Upper lobe of right lung (tissue), 1 donor: Measurements from ENCODE around the gene FASN. TPM values are rescaled to one million over a fixed set of nuclear protein-coding genes. Genes with fewer than 3 reads are reported as not detected.

Experiments used
- ATAC-seq: fragments of 200-7000 bp; cut with Tn5 transposase; one replicate; pipeline ENCODE4 v1.9.1; 2020; ENCODE audit warnings: mild to moderate bottlenecking, moderate library complexity
- DNase-seq: peaks from one replicate; pipeline ENCODE4 v3.0.0-alpha.2; 2020
- H3K27ac ChIP-seq: fragments of 200-600 bp; one replicate; pipeline ENCODE4 v1.8.0; 2022
- H3K27me3 ChIP-seq: fragments of 200-600 bp; one replicate; pipeline ENCODE4 v1.8.0; 2022; ENCODE audit warnings: mild to moderate bottlenecking
- H3K36me3 ChIP-seq: fragments of 200-600 bp; one replicate; pipeline ENCODE4 v1.8.0; 2022
- H3K4me1 ChIP-seq: fragments of 200-600 bp; one replicate; pipeline ENCODE4 v1.8.0; 2022
- H3K4me3 ChIP-seq: fragments of 200-600 bp; one replicate; pipeline ENCODE4 v1.8.0; 2022; ENCODE audit warnings: mild to moderate bottlenecking
- H3K9me3 ChIP-seq: fragments of 200-600 bp; one replicate; pipeline ENCODE4 v1.8.0; 2022
- CTCF ChIP-seq: fragments of 200-600 bp; IDR thresholded peaks from one replicate; pipeline ENCODE4 v1.8.0; 2022; ENCODE audit warnings: antibody characterized with exemption
- intact Hi-C: fragments of 100-400 bp; cut with DNase I; formaldehyde crosslinking; loops from one replicate; pipeline ENCODE4 v1.11.0; 2022
- total RNA-seq: library from RNA; stranded (reverse); fragmentation: NEBNext Ultra II Directional; extraction: Animal tissue kit (Norgen Biotek cat#: 25700); gene quantifications from one replicate; pipeline ENCODE4 v1.2.1, GENCODE V29; 2021
- donor health status: DM: no; HTN: yes; CAD: no; lungs with severe emphysema.

FASN gene
- total RNA-seq, 1 donor from 2014 or later = 432 TPM

- Histone ChIP-seq H3K9me3 (no peaks in the 10 kb centered on the region), H3K36me3 (peaks cover 75% of the 10 kb centered on the region), H3K27ac (no peak overlapping the region), H3K4me3 (no peak overlapping the region), H3K27me3 (no peaks in the 10 kb centered on the region), H3K4me1 (no peaks in the 10 kb centered on the region)
- no peak for DNase-seq
- TF ChIP-seq CTCF = no peak
- no peak for ATAC-seq
- intact Hi-C loops = no loop called here
Observed at GRCh38 chr17:82080789-82081464, 17.1 kb downstream of the FASN start.

- Histone ChIP-seq H3K36me3 (peaks cover 68% of the 10 kb centered on the region), H3K27ac (no peak overlapping the region), H3K27me3 (no peaks in the 10 kb centered on the region), H3K4me1 (no peaks in the 10 kb centered on the region), H3K4me3 (no peak overlapping the region), H3K9me3 (no peaks in the 10 kb centered on the region)
- intact Hi-C loops = no loop called here
- ATAC-seq = no peak
- no peak for TF ChIP-seq CTCF
- no peak for DNase-seq
Observed at GRCh38 chr17:82080048-82080788, 17.8 kb downstream of the FASN start.

GRCh38 chr17:82079001-82079677 is 18.9 kb downstream of the FASN start:
- Histone ChIP-seq H3K36me3 (peaks cover 57% of the 10 kb centered on the region), H3K4me3 (no peak overlapping the region), H3K9me3 (no peaks in the 10 kb centered on the region), H3K27ac (no peak overlapping the region), H3K27me3 (no peaks in the 10 kb centered on the region), H3K4me1 (no peaks in the 10 kb centered on the region)
- ATAC-seq = no peak
- intact Hi-C loops = no loop called here
- no peak for TF ChIP-seq CTCF
- no peak for DNase-seq

GRCh38 chr17:82078433-82078832 is 19.6 kb downstream of the FASN start:
- no peak overlapping the region for H3K4me3 ChIP-seq
- no peaks in the 10 kb centered on the region for H3K4me1 ChIP-seq
- H3K27ac ChIP-seq = no peak overlapping the region
- intact Hi-C loops = no loop called here
- no peak for DNase-seq
- no peak for TF ChIP-seq CTCF
- H3K27me3 ChIP-seq = no peaks in the 10 kb centered on the region
- no peak for ATAC-seq
- peaks cover 50% of the 10 kb centered on the region for H3K36me3 ChIP-seq
- H3K9me3 ChIP-seq = no peaks in the 10 kb centered on the region

GRCh38 chr17:82077617-82078358 is 20.2 kb downstream of the FASN start:
- Histone ChIP-seq H3K9me3 (no peaks in the 10 kb centered on the region), H3K4me1 (no peaks in the 10 kb centered on the region), H3K36me3 (peaks cover 44% of the 10 kb centered on the region), H3K4me3 (no peak overlapping the region), H3K27me3 (no peaks in the 10 kb centered on the region), H3K27ac (no peak overlapping the region)
- DNase-seq (no peak), ATAC-seq (no peak)
- no peak for TF ChIP-seq CTCF
- intact Hi-C loops = no loop called here
